ENCODE results near the gene IFI27. TPM values are rescaled to one million over a fixed set of nuclear protein-coding genes. Genes with fewer than 3 reads are reported as not detected.

Gene IFI27
- total RNA-seq, 1 donor from 2014 or later, result not detected

GRCh38 chr14:94161981-94162380 lies 51.4 kb downstream of the IFI27 start:
- H3K4me3 ChIP-seq (ENCODE audit: low read depth, low read length), result no peak overlapping the region
- TF ChIP-seq CTCF (conservative IDR thresholded peaks at IDR 0.05; ENCODE audit: low read depth, low read length), result no peak
- DNase-seq (ENCODE audit: low read depth), result no peak

GRCh38 chr14:94162466-94162865 lies 51.9 kb downstream of the IFI27 start:
- no peak for TF ChIP-seq CTCF (conservative IDR thresholded peaks at IDR 0.05; ENCODE audit: low read depth, low read length)
- no peak overlapping the region for H3K4me3 ChIP-seq (ENCODE audit: low read depth, low read length)
- no peak for DNase-seq (ENCODE audit: low read depth)

GRCh38 chr14:94163796-94164195 lies 53.3 kb downstream of the IFI27 start:
- TF ChIP-seq CTCF (conservative IDR thresholded peaks at IDR 0.05; ENCODE audit: low read depth, low read length), result no peak
- no peak for DNase-seq (ENCODE audit: low read depth)
- no peak overlapping the region for H3K4me3 ChIP-seq (ENCODE audit: low read depth, low read length)

GRCh38 chr14:94164685-94165431 lies 54.3 kb downstream of the IFI27 start:
- H3K4me3 ChIP-seq (ENCODE audit: low read depth, low read length), result no peak overlapping the region
- no peak for DNase-seq (ENCODE audit: low read depth)
- TF ChIP-seq CTCF (conservative IDR thresholded peaks at IDR 0.05; ENCODE audit: low read depth, low read length), result no peak

- H3K4me3 ChIP-seq (ENCODE audit: low read depth, low read length), result no peak overlapping the region
- no peak for DNase-seq (ENCODE audit: low read depth)
- TF ChIP-seq CTCF (conservative IDR thresholded peaks at IDR 0.05; ENCODE audit: low read depth, low read length), result no peak
Measured at GRCh38 chr14:94165744-94166143, 55.2 kb downstream of the IFI27 start.

Other genes starting within 250 kb of the IFI27 start
- gene FAM181A, start 183.4 kb upstream of the IFI27 start, total RNA-seq, result not detected in 2 replicates
- gene ASB2, start 134.2 kb upstream of the IFI27 start, total RNA-seq, result 0.46 and 1.4 TPM in 2 replicates
- gene CCDC197, start 113.4 kb upstream of the IFI27 start, total RNA-seq, result not detected in 2 replicates
- gene OTUB2, start 84.4 kb upstream of the IFI27 start, total RNA-seq, result 5.6 and 15.0 TPM in 2 replicates
- 121 and 150 TPM in 2 replicates for gene DDX24, start 29.5 kb upstream of the IFI27 start, total RNA-seq
- 15.2 and 40.2 TPM in 2 replicates for gene IFI27L1, start 29.4 kb upstream of the IFI27 start, total RNA-seq
- gene IFI27L2, start 18.9 kb downstream of the IFI27 start, total RNA-seq, result 112 and 139 TPM in 2 replicates
- 0.29 and 1.7 TPM in 2 replicates for gene PPP4R4, start 63.6 kb downstream of the IFI27 start, total RNA-seq
- not detected in 2 replicates for gene SERPINA10, start 182.5 kb downstream of the IFI27 start, total RNA-seq
- gene SERPINA6, start 212.6 kb downstream of the IFI27 start, total RNA-seq, result 0.81 and 1.4 TPM in 2 replicates

Measured in epithelial cell of proximal tubule (primary cell).